HEK293 (cell line): Measurements from ENCODE around the gene LAPTM4A.

Source experiments
- EGR2 ChIP-seq: fragments of 450-650 bp; formaldehyde crosslinking; IDR thresholded peaks from 2 replicates; pipeline ENCODE4 v1.5.1; 2016; ENCODE audit warnings: low read depth, missing biosample characterization, missing genetic modification characterization
- KLF1 ChIP-seq: fragments of 450-650 bp; formaldehyde crosslinking; IDR thresholded peaks from 2 replicates; pipeline ENCODE4 v1.5.1; 2016; ENCODE audit warnings: missing biosample characterization, missing genetic modification characterization
- SCRT2 ChIP-seq: fragments of 450-650 bp; formaldehyde crosslinking; IDR thresholded peaks from 2 replicates; pipeline ENCODE4 v1.5.1; 2016; ENCODE audit warnings: missing biosample characterization, missing genetic modification characterization
- SP2 ChIP-seq: fragments of 450-650 bp; formaldehyde crosslinking; IDR thresholded peaks from 2 replicates; pipeline ENCODE4 v1.5.1; 2016; ENCODE audit warnings: missing biosample characterization, missing genetic modification characterization
- SP7 ChIP-seq: fragments of 450-650 bp; formaldehyde crosslinking; IDR thresholded peaks from 2 replicates; pipeline ENCODE4 v1.5.1; 2016; ENCODE audit warnings: missing biosample characterization, missing genetic modification characterization
- TRIM28 ChIP-seq: IDR thresholded peaks from 2 replicates; pipeline ENCODE4 v1.6.1; 2011; ENCODE audit warnings: low read length, control low read depth, borderline replicate concordance
- WT1 ChIP-seq: fragments of 450-650 bp; formaldehyde crosslinking; IDR thresholded peaks from 2 replicates; pipeline ENCODE4 v1.5.1; 2016; ENCODE audit warnings: missing biosample characterization, missing genetic modification characterization
- ZBTB17 ChIP-seq: fragments of 450-650 bp; formaldehyde crosslinking; IDR thresholded peaks from 2 replicates; pipeline ENCODE4 v1.5.1; 2016; ENCODE audit warnings: missing biosample characterization, missing genetic modification characterization
- ZNF132 ChIP-seq: fragments of 450-650 bp; formaldehyde crosslinking; IDR thresholded peaks from 2 replicates; pipeline ENCODE4 v1.5.1; 2017; ENCODE audit warnings: missing biosample characterization, missing genetic modification characterization, borderline replicate concordance
- ZNF184 ChIP-seq: fragments of 450-650 bp; IDR thresholded peaks from 2 replicates; pipeline ENCODE4 v1.5.1; 2018; ENCODE audit warnings: missing biosample characterization, mild to moderate bottlenecking, missing genetic modification characterization
- ZNF335 ChIP-seq: fragments of 450-650 bp; formaldehyde crosslinking; conservative IDR thresholded peaks from 2 replicates; pipeline ENCODE4 v1.5.1; 2016; ENCODE audit warnings: missing biosample characterization, missing genetic modification characterization
- ZNF529 ChIP-seq: fragments of 450-650 bp; formaldehyde crosslinking; IDR thresholded peaks from 2 replicates; pipeline ENCODE4 v1.5.1; 2017; ENCODE audit warnings: missing genetic modification characterization, missing biosample characterization; ENCODE audit not compliant: insufficient replicate concordance
- ZNF600 ChIP-seq: fragments of 450-650 bp; formaldehyde crosslinking; IDR thresholded peaks from 2 replicates; pipeline ENCODE4 v1.5.1; 2016; ENCODE audit warnings: missing biosample characterization, missing genetic modification characterization
- ZNF623 ChIP-seq: fragments of 450-650 bp; formaldehyde crosslinking; IDR thresholded peaks from 2 replicates; pipeline ENCODE4 v1.5.1; 2016; ENCODE audit warnings: missing biosample characterization, missing genetic modification characterization
- ZNF658 ChIP-seq: fragments of 450-650 bp; formaldehyde crosslinking; IDR thresholded peaks from 2 replicates; pipeline ENCODE4; 2016; ENCODE audit warnings: missing biosample characterization, missing genetic modification characterization
- ZNF777 ChIP-seq: fragments of 450-650 bp; formaldehyde crosslinking; IDR thresholded peaks from 2 replicates; pipeline ENCODE4 v1.5.1; 2017; ENCODE audit warnings: missing biosample characterization, missing genetic modification characterization, borderline replicate concordance
- TF ChIP-seq, protein P1 (sequence below): fragments of 450-650 bp; formaldehyde crosslinking; IDR thresholded peaks from 2 replicates; pipeline ENCODE4 v1.5.1; 2016; ENCODE audit warnings: missing biosample characterization, missing genetic modification characterization
- TF ChIP-seq, protein P2 (sequence below): fragments of 450-650 bp; formaldehyde crosslinking; IDR thresholded peaks from 2 replicates; pipeline ENCODE4 v1.5.1; 2016; ENCODE audit warnings: missing biosample characterization, missing genetic modification characterization
- TF ChIP-seq, protein P3 (sequence below): fragments of 450-650 bp; formaldehyde crosslinking; IDR thresholded peaks from 2 replicates; pipeline ENCODE4 v1.5.1; 2017; ENCODE audit warnings: missing biosample characterization, mild to moderate bottlenecking, missing genetic modification characterization, moderate library complexity
- TF ChIP-seq, protein P4 (sequence below): fragments of 450-650 bp; formaldehyde crosslinking; IDR thresholded peaks from 2 replicates; pipeline ENCODE4 v1.5.1; 2016; ENCODE audit warnings: missing biosample characterization, missing genetic modification characterization, low read depth
- TF ChIP-seq, protein P5 (sequence below): fragments of 450-650 bp; formaldehyde crosslinking; IDR thresholded peaks from 2 replicates; pipeline ENCODE4 v1.5.1; 2016; ENCODE audit warnings: missing biosample characterization, missing genetic modification characterization, low read depth

Gene LAPTM4A

DNA sequence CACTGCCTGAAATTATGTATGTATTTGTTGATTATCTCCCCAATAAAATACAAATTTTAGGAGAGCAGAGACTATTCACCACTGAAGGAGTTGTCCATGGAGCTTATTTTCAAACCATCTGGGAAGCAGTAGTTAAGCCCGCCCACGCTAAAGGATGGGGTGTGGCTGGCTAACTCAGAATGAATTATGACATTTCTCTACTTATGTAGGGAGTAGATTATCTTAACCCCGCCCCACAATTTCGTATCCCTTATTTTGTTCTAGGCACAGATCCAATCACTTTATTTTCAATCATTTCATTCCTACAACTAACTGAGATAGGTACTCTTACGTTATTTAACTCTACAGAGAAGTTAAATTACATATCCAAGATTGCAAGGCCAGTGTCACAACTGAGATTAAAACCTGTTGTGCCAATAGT lies 1.4 kb upstream of the LAPTM4A start (continued):
- TF ChIP-seq, protein P1, sequence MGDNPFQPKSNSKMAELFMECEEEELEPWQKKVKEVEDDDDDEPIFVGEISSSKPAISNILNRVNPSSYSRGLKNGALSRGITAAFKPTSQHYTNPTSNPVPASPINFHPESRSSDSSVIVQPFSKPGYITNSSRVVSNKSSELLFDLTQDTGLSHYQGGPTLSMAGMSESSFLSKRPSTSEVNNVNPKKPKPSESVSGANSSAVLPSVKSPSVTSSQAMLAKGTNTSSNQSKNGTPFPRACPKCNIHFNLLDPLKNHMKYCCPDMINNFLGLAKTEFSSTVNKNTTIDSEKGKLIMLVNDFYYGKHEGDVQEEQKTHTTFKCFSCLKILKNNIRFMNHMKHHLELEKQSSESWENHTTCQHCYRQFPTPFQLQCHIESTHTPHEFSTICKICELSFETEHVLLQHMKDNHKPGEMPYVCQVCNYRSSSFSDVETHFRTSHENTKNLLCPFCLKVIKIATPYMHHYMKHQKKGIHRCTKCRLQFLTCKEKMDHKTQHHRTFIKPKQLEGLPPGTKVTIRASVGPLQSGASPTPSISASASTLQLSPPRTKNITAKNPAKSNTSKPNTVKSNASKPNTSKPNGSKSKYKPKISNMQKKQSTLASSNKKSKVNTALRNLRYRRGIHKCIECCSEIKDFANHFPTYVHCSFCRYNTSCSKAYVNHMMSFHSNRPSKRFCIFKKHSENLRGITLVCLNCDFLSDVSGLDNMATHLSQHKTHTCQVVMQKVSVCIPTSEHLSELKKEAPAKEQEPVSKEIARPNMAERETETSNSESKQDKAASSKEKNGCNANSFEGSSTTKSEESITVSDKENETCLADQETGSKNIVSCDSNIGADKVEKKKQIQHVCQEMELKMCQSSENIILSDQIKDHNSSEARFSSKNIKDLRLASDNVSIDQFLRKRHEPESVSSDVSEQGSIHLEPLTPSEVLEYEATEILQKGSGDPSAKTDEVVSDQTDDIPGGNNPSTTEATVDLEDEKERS (tag by site-specific recombination), result no peak
- TF ChIP-seq ZNF132 (tag by site-specific recombination) (no peak), SP2 (tag by site-specific recombination) (peak; percentile 60), ZNF335 (0 out of 2 replicates have a peak, but pooled peaks have one; percentile 55), TRIM28 (no peak), SP7 (tag by site-specific recombination) (0 out of 2 replicates have a peak, but pooled peaks have one; percentile 26), SCRT2 (tag by site-specific recombination) (peak; percentile 54; the same call in 1 of the 2 replicates), ZNF777 (no peak), ZBTB17 (tag by site-specific recombination) (peak; percentile 33; the same call in 1 of the 2 replicates), EGR2 (tag by site-specific recombination) (0 out of 2 replicates have a peak, but pooled peaks have one; percentile 12), ZNF529 (tag by site-specific recombination) (no peak), ZNF600 (no peak), ZNF184 (tag by site-specific recombination) (no peak), ZNF623 (no peak), KLF1 (tag by site-specific recombination) (0 out of 2 replicates have a peak, but pooled peaks have one; percentile 33), WT1 (tag by site-specific recombination) (0 out of 2 replicates have a peak, but pooled peaks have one; percentile 25), ZNF658 (tag by site-specific recombination) (no peak)
- TF ChIP-seq, protein P2, sequence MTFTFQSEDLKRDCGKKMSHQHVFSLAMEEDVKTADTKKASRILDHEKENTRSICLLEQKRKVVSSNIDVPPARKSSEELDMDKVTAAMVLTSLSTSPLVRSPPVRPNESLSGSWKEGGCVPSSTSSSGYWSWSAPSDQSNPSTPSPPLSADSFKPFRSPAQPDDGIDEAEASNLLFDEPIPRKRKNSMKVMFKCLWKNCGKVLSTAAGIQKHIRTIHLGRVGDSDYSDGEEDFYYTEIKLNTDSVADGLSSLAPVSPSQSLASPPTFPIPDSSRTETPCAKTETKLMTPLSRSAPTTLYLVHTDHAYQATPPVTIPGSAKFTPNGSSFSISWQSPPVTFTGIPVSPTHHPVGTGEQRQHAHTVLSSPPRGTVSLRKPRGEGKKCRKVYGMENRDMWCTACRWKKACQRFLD (tag by site-specific recombination), result no peak
- TF ChIP-seq, protein P3, sequence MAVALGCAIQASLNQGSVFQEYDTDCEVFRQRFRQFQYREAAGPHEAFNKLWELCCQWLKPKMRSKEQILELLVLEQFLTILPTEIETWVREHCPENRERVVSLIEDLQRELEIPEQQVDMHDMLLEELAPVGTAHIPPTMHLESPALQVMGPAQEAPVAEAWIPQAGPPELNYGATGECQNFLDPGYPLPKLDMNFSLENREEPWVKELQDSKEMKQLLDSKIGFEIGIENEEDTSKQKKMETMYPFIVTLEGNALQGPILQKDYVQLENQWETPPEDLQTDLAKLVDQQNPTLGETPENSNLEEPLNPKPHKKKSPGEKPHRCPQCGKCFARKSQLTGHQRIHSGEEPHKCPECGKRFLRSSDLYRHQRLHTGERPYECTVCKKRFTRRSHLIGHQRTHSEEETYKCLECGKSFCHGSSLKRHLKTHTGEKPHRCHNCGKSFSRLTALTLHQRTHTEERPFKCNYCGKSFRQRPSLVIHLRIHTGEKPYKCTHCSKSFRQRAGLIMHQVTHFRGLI, result no peak
- TF ChIP-seq, protein P4, sequence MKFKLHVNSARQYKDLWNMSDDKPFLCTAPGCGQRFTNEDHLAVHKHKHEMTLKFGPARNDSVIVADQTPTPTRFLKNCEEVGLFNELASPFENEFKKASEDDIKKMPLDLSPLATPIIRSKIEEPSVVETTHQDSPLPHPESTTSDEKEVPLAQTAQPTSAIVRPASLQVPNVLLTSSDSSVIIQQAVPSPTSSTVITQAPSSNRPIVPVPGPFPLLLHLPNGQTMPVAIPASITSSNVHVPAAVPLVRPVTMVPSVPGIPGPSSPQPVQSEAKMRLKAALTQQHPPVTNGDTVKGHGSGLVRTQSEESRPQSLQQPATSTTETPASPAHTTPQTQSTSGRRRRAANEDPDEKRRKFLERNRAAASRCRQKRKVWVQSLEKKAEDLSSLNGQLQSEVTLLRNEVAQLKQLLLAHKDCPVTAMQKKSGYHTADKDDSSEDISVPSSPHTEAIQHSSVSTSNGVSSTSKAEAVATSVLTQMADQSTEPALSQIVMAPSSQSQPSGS (tag by site-specific recombination), result no peak
- TF ChIP-seq, protein P5, sequence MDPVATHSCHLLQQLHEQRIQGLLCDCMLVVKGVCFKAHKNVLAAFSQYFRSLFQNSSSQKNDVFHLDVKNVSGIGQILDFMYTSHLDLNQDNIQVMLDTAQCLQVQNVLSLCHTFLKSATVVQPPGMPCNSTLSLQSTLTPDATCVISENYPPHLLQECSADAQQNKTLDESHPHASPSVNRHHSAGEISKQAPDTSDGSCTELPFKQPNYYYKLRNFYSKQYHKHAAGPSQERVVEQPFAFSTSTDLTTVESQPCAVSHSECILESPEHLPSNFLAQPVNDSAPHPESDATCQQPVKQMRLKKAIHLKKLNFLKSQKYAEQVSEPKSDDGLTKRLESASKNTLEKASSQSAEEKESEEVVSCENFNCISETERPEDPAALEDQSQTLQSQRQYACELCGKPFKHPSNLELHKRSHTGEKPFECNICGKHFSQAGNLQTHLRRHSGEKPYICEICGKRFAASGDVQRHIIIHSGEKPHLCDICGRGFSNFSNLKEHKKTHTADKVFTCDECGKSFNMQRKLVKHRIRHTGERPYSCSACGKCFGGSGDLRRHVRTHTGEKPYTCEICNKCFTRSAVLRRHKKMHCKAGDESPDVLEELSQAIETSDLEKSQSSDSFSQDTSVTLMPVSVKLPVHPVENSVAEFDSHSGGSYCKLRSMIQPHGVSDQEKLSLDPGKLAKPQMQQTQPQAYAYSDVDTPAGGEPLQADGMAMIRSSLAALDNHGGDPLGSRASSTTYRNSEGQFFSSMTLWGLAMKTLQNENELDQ (tag by site-specific recombination), result no peak
